SH-SY5Y (cell line): Measurements from ENCODE around the gene EFCAB12.

Experiments used
- GATA2 ChIP-seq: IDR thresholded peaks from 2 replicates; pipeline ENCODE4 v1.6.1; 2011; ENCODE audit warnings: mild to moderate bottlenecking, low read depth, low read length
- GATA3 ChIP-seq: IDR thresholded peaks from 2 replicates; pipeline ENCODE4 v1.6.1; 2011; ENCODE audit warnings: low read depth, mild to moderate bottlenecking, low read length, moderate library complexity

- TF ChIP-seq GATA2 (no peak), GATA3 (no peak)
Measured at GRCh38 chr3:129461022-129461421, 32.6 kb upstream of the EFCAB12 start.
